BLaER1 treated with 17β-estradiol and CSF1 and Interleukin-3, amounts not matched to agents 10 nM and 100 nM (cell line): ENCODE results near the gene ZBTB16.

Experiments used
- H3K27ac ChIP-seq, 11 experiments: shearing (Covaris generic); formaldehyde crosslinking; 2 replicates each; pipeline ENCODE4 v1.8.1; 2022
- H3K27me3 ChIP-seq, 11 experiments: shearing (Covaris generic); formaldehyde crosslinking; 2 replicates each; pipeline ENCODE4 v1.8.1; 2022
- H3K36me3 ChIP-seq, 11 experiments: shearing (Covaris generic); formaldehyde crosslinking; 2 replicates each; pipeline ENCODE4 v1.8.1; 2022
- H3K4me1 ChIP-seq, 10 experiments: shearing (Covaris generic); formaldehyde crosslinking; 2 replicates each; pipeline ENCODE4 v1.8.1; 2022
- H3K4me2 ChIP-seq, 11 experiments: shearing (Covaris generic); formaldehyde crosslinking; 2 replicates each; pipeline ENCODE4 v1.8.1; 2022
- H3K4me3 ChIP-seq, 10 experiments: shearing (Covaris generic); formaldehyde crosslinking; 2 replicates each; pipeline ENCODE4 v1.8.1; 2022
- H3K9ac ChIP-seq, 11 experiments: shearing (Covaris generic); formaldehyde crosslinking; 2 replicates each; pipeline ENCODE4 v1.8.1; 2022
- H3K9me3 ChIP-seq, 11 experiments: shearing (Covaris generic); formaldehyde crosslinking; replicated peaks in 1 of 11; 2 replicates each; pipeline ENCODE4 v1.8.1; 2022
- H4K20me1 ChIP-seq, 11 experiments: shearing (Covaris generic); formaldehyde crosslinking; 2 replicates each; pipeline ENCODE4 v1.8.1; 2022
- Cebpa-rat ChIP-seq, 11 experiments: shearing (Covaris generic); IDR thresholded peaks; 2 replicates each; pipeline ENCODE4 v1.8.1; 2022

The ZBTB16 gene

GRCh38 chr11:114026355-114026754 is 33.2 kb upstream of the ZBTB16 start:
- Histone ChIP-seq H3K36me3 (no peaks in the 10 kb centered on the region), H3K27me3 (no peaks in the 10 kb centered on the region), H3K4me3 (no peak overlapping the region), H3K4me1 (no peaks in the 10 kb centered on the region), H3K27ac (no peak overlapping the region), H3K4me2 (no peak overlapping the region), H4K20me1 (0 out of 22 replicates have a peak, but pooled peaks cover 0 to 5% (median 0%) of the 10 kb centered on the region in 11 experiments), H3K9me3 (no peaks in the 10 kb centered on the region), H3K9ac (no peak overlapping the region)
- TF ChIP-seq Cebpa-rat (IDR thresholded peaks at IDR 0.05) = no peak

- H3K4me3 ChIP-seq = no peak overlapping the region
- H3K27me3 ChIP-seq = no peaks in the 10 kb centered on the region
These were observed 32.1 kb upstream of the ZBTB16 start for GRCh38 chr11:114027391-114027790.

DNA sequence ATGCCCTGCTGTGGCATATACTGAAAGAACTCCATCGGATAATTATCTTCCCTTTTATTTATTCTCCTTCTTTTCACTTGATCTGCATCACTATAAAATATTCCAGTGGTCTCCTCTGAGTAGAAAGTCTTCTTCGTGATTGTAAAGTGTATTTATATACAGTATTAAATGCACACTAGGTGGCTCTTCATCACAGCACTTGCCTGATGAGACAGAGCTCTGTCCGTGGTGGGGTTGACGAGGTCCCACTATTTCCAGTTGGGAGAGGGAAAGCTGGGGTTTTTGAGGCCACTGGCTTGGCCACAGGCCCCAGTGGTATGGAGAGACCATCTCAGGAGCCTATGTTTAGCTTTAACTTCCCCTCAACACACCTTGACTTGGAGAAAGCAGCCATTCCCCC is 31.6 kb upstream of the ZBTB16 start:
- Histone ChIP-seq H3K36me3 (no peaks in the 10 kb centered on the region), H3K9me3 (no peaks in the 10 kb centered on the region), H3K4me1 (no peaks in the 10 kb centered on the region), H4K20me1 (0 out of 22 replicates have a peak, but pooled peaks cover 0 to 5% (median 0%) of the 10 kb centered on the region in 11 experiments), H3K4me3 (no peak overlapping the region), H3K4me2 (no peak overlapping the region), H3K9ac (no peak overlapping the region), H3K27ac (no peak overlapping the region), H3K27me3 (no peaks in the 10 kb centered on the region)
- no peak for TF ChIP-seq Cebpa-rat (IDR thresholded peaks at IDR 0.05)

More at GRCh38 chr11:114027391-114027790, 32.1 kb upstream of the ZBTB16 start:
- Histone ChIP-seq H3K9me3 (no peaks in the 10 kb centered on the region), H3K4me1 (no peaks in the 10 kb centered on the region), H3K4me2 (no peak overlapping the region), H3K27ac (no peak overlapping the region), H3K9ac (no peak overlapping the region), H3K36me3 (no peaks in the 10 kb centered on the region), H4K20me1 (0 out of 22 replicates have a peak, but pooled peaks cover 0 to 5% (median 0%) of the 10 kb centered on the region in 11 experiments)
- no peak for TF ChIP-seq Cebpa-rat (IDR thresholded peaks at IDR 0.05)

DNA sequence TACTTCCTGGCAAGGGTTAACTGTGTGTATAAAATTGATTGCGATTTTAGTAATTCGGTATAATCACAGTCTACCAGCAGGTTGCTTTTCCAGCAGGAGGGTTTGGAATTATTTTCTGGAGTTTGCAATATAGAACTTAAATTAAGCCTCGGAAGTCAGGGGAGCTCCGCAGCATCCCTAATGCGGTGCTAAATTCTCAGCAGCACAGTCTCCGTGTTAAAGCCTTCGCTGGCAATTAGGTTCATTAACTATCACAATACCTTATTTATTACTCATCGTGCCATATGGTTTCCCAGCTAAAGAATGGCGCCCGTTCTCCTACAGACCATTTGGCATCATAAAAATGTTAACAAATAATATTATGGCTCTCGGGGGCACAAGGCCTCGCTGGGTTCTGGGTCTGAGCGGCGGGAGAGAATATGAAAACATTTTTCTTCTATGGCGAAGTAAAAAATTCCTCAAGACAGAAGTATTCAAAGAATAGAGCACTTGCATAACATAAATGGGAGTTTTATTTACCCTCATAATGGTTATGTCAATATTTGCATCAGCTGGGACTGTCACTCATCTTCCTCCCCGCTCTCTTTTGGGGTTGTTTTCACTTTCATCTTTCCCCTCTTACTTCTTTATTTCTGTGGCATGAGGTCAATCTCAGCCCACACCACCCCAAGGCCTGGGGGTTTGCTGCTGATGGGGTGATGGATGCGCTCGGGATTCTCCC is 28.1 kb upstream of the ZBTB16 start:
- H3K4me3 ChIP-seq = no peak overlapping the region
- no peaks in the 10 kb centered on the region for H3K36me3 ChIP-seq
- H3K27ac ChIP-seq = no peak overlapping the region
- peaks cover 0 to 5% (median 0%) of the 10 kb centered on the region in 11 experiments; a peak in 1 of 22 replicates for H4K20me1 ChIP-seq
- no peaks in the 10 kb centered on the region for H3K4me1 ChIP-seq
- no peak overlapping the region for H3K9ac ChIP-seq
- no peaks in the 10 kb centered on the region for H3K27me3 ChIP-seq
- TF ChIP-seq Cebpa-rat (IDR thresholded peaks at IDR 0.05) = no peak
- H3K4me2 ChIP-seq = no peak overlapping the region
- no peaks in the 10 kb centered on the region for H3K9me3 ChIP-seq

GRCh38 chr11:114031967-114032320 is 27.6 kb upstream of the ZBTB16 start:
- no peak for TF ChIP-seq Cebpa-rat (IDR thresholded peaks at IDR 0.05)
- Histone ChIP-seq H3K9me3 (no peaks in the 10 kb centered on the region), H3K9ac (no peak overlapping the region), H3K4me1 (no peaks in the 10 kb centered on the region), H3K4me3 (no peak overlapping the region), H3K27me3 (no peaks in the 10 kb centered on the region), H3K27ac (no peak overlapping the region), H3K36me3 (no peaks in the 10 kb centered on the region), H4K20me1 (peaks cover 0 to 5% (median 0%) of the 10 kb centered on the region in 11 experiments; a peak in 1 of 22 replicates), H3K4me2 (no peak overlapping the region)

DNA sequence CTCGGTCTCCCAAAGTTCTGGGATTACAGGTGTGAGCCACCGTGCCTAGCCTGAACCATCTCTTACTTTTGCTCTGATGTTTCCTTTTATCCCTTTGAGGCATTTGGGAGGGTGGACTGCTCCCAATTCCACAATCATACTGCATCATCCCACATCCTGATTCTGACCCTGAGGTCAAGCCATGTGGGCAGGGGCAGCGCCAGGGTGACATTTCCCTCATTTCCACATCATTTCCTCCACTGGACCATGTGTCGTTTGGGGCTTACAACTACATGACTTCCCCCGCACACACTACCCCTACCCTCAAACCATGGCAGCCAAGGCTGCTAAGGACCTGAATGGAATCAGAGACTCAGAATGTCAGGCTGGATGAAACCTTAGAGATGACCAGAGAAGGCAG is 26.4 kb upstream of the ZBTB16 start:
- H4K20me1 ChIP-seq = no peaks in the 10 kb centered on the region; a peak in 1 of 22 replicates
- H3K27ac ChIP-seq = no peak overlapping the region
- no peaks in the 10 kb centered on the region for H3K4me1 ChIP-seq
- no peaks in the 10 kb centered on the region for H3K27me3 ChIP-seq
- H3K4me3 ChIP-seq = no peak overlapping the region
- no peaks in the 10 kb centered on the region for H3K9me3 ChIP-seq
- H3K4me2 ChIP-seq = no peak overlapping the region
- no peaks in the 10 kb centered on the region for H3K36me3 ChIP-seq
- TF ChIP-seq Cebpa-rat (IDR thresholded peaks at IDR 0.05) = no peak
- H3K9ac ChIP-seq = no peak overlapping the region

DNA sequence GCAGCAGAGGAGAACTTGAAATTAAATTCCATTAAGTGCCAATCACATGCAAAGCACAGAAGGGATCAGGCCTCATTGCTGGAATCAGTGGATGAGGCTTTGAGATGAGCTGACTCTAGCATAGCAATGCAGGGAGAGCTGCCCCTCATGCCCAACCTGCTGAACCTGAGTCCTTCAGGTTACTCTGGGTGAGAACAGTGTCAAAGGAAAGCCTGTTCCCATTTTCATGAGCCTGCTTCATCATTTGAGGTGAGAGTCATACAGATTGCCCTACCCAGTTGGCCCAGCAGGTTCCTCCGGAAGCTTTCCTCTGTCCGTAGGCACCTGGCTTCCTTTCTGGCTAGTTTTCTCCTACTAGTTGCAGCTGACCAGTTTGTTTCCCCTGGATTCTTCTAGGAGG is 25.9 kb upstream of the ZBTB16 start:
- Histone ChIP-seq H3K9me3 (no peaks in the 10 kb centered on the region), H3K4me1 (no peaks in the 10 kb centered on the region), H3K36me3 (no peaks in the 10 kb centered on the region), H3K27ac (no peak overlapping the region), H3K4me2 (no peak overlapping the region), H3K9ac (no peak overlapping the region), H3K27me3 (no peaks in the 10 kb centered on the region), H4K20me1 (no peaks in the 10 kb centered on the region; a peak in 1 of 22 replicates), H3K4me3 (no peak overlapping the region)
- TF ChIP-seq Cebpa-rat (IDR thresholded peaks at IDR 0.05) = no peak

GRCh38 chr11:114034956-114035355 is 24.6 kb upstream of the ZBTB16 start:
- Histone ChIP-seq H4K20me1 (no peaks in the 10 kb centered on the region; a peak in 1 of 22 replicates), H3K9ac (no peak overlapping the region), H3K27ac (no peak overlapping the region), H3K9me3 (no peaks in the 10 kb centered on the region), H3K27me3 (no peaks in the 10 kb centered on the region), H3K4me3 (no peak overlapping the region), H3K4me2 (no peak overlapping the region), H3K4me1 (no peaks in the 10 kb centered on the region), H3K36me3 (no peaks in the 10 kb centered on the region)
- no peak for TF ChIP-seq Cebpa-rat (IDR thresholded peaks at IDR 0.05)

DNA sequence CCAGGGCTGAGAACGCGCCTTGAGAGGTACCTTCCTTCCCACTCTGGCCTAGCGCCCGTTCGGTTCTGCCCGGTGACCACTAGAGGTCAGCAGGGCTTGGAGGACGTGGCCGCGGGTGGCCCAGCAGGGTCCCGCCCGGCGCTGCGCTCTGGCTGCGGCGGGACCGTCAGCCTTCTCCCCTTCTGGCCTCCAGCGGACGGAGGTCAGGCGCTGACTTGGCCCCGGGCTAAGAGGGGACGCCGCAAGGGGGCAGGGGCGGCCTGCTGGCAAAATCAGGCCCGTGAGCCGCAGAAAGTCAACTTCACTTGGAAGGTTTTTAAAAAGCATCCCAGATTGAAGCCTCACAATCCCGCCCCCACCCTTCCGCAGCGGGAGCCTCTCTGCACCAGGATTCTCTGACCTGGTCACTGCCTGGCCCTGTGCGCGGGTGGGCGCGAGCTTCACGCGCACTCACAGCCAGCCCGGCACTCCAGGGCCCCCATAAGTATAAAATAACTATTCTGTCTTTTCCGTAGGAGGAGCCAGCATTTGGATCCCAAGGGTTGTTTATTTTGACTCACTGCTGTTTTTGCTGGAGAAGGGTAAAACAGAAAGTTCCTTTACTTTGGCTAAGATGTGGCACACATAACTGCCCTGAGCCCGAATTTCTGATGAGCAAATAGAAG is 23.2 kb upstream of the ZBTB16 start:
- H3K4me1 ChIP-seq = no peaks in the 10 kb centered on the region
- no peak for TF ChIP-seq Cebpa-rat (IDR thresholded peaks at IDR 0.05)
- H3K9me3 ChIP-seq = no peaks in the 10 kb centered on the region
- no peaks in the 10 kb centered on the region for H3K27me3 ChIP-seq
- H3K4me2 ChIP-seq = no peak overlapping the region
- no peak overlapping the region for H3K9ac ChIP-seq
- no peak overlapping the region for H3K4me3 ChIP-seq
- H3K27ac ChIP-seq = no peak overlapping the region
- H4K20me1 ChIP-seq = no peaks in the 10 kb centered on the region; a peak in 1 of 22 replicates
- H3K36me3 ChIP-seq = no peaks in the 10 kb centered on the region

DNA sequence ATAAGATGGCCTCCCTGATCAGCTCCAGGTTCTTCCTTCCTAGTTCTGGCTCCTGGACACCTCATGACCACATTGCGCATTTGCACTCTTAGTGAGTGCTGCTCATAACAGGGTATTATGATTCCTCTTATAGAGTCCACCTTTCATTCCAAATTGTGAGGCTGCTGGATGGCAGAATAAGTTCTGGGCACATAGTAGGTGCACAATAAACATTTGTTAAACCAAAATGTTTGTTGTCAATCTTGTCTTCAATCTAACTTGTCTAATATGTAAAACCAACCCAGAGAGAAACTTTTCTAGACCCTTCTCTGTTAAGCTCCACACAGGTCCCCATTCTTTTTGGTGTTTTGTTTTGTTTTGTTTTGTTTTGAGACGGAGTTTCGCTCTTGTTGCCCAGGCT is 22.6 kb upstream of the ZBTB16 start:
- H3K36me3 ChIP-seq = no peaks in the 10 kb centered on the region
- no peaks in the 10 kb centered on the region; a peak in 1 of 22 replicates for H4K20me1 ChIP-seq
- H3K4me3 ChIP-seq = no peak overlapping the region
- H3K27me3 ChIP-seq = no peaks in the 10 kb centered on the region
- H3K4me2 ChIP-seq = no peak overlapping the region
- H3K27ac ChIP-seq = no peak overlapping the region
- H3K9ac ChIP-seq = no peak overlapping the region
- H3K9me3 ChIP-seq = no peaks in the 10 kb centered on the region
- no peak for TF ChIP-seq Cebpa-rat (IDR thresholded peaks at IDR 0.05)
- no peaks in the 10 kb centered on the region for H3K4me1 ChIP-seq
